ES-I3 (cell line): Measurements from ENCODE around the gene BLTP3B.

Experiments used
- H3K36me3 ChIP-seq: 2 replicates; pipeline ENCODE4 v1.6.1; 2013; ENCODE audit warnings: mild to moderate bottlenecking, low read length, control low read depth, moderate library complexity; ENCODE audit not compliant: insufficient read depth
- H3K4me1 ChIP-seq: 2 replicates; pipeline ENCODE4 v1.6.1; 2013; ENCODE audit warnings: mild to moderate bottlenecking, control low read depth, low read length; ENCODE audit not compliant: insufficient read depth
- H3K9ac ChIP-seq: 2 replicates; pipeline ENCODE4 v1.6.1; 2013; ENCODE audit warnings: low read depth, mild to moderate bottlenecking, low read length, moderate library complexity
- H3K9me3 ChIP-seq: 2 replicates; pipeline ENCODE4 v1.6.1; 2013; ENCODE audit warnings: mild to moderate bottlenecking, low read length, moderate library complexity; ENCODE audit not compliant: control insufficient read depth, insufficient read depth

BLTP3B gene

GRCh38 chr12:100151769-100152168 is 9.1 kb upstream of the BLTP3B start:
- no peaks in the 10 kb centered on the region for H3K9me3 ChIP-seq
- no peaks in the 10 kb centered on the region for H3K36me3 ChIP-seq
- 0 out of 2 replicates have a peak, but pooled peaks cover 4% of the 10 kb centered on the region for H3K4me1 ChIP-seq
- no peak overlapping the region for H3K9ac ChIP-seq

GRCh38 chr12:100146252-100146651 is 3.6 kb upstream of the BLTP3B start:
- Histone ChIP-seq H3K36me3 (no peaks in the 10 kb centered on the region), H3K4me1 (no peaks in the 10 kb centered on the region), H3K9ac (no peak overlapping the region), H3K9me3 (peaks cover 5% of the 10 kb centered on the region; the same call in 1 of the 2 replicates)

GRCh38 chr12:100145643-100146042 is 3.0 kb upstream of the BLTP3B start:
- Histone ChIP-seq H3K9ac (no peak overlapping the region), H3K36me3 (no peaks in the 10 kb centered on the region), H3K4me1 (no peaks in the 10 kb centered on the region)

GRCh38 chr12:100141998-100142850 is 450 bp downstream of the BLTP3B start:
- H3K4me1 ChIP-seq, result no peaks in the 10 kb centered on the region
- peaks cover 5% of the 10 kb centered on the region; the same call in 1 of the 2 replicates for H3K9me3 ChIP-seq
- no peaks in the 10 kb centered on the region for H3K36me3 ChIP-seq

More at GRCh38 chr12:100145643-100146042, 3.0 kb upstream of the BLTP3B start:
- H3K9me3 ChIP-seq, result peaks cover 5% of the 10 kb centered on the region; the same call in 1 of the 2 replicates

GRCh38 chr12:100141666-100141997 is 1.0 kb downstream of the BLTP3B start:
- Histone ChIP-seq H3K9ac (peak overlapping the region; percentile 83), H3K36me3 (no peaks in the 10 kb centered on the region), H3K9me3 (peaks cover 5% of the 10 kb centered on the region; the same call in 1 of the 2 replicates), H3K4me1 (no peaks in the 10 kb centered on the region)

More at GRCh38 chr12:100141998-100142850, 450 bp downstream of the BLTP3B start:
- H3K9ac ChIP-seq, result peak overlapping the region; percentile 83

- Histone ChIP-seq H3K9me3 (no peaks in the 10 kb centered on the region; the same call in 1 of the 2 replicates), H3K9ac (no peak overlapping the region), H3K36me3 (no peaks in the 10 kb centered on the region), H3K4me1 (no peaks in the 10 kb centered on the region)
These were observed 3.9 kb downstream of the BLTP3B start for GRCh38 chr12:100138803-100139098.

GRCh38 chr12:100138048-100138802 is 4.4 kb downstream of the BLTP3B start:
- Histone ChIP-seq H3K9ac (no peak overlapping the region), H3K36me3 (no peaks in the 10 kb centered on the region), H3K4me1 (no peaks in the 10 kb centered on the region), H3K9me3 (no peaks in the 10 kb centered on the region; the same call in 1 of the 2 replicates)

GRCh38 chr12:100133200-100133599 is 9.5 kb downstream of the BLTP3B start:
- no peaks in the 10 kb centered on the region; the same call in 1 of the 2 replicates for H3K4me1 ChIP-seq
- H3K9me3 ChIP-seq, result no peaks in the 10 kb centered on the region; the same call in 1 of the 2 replicates
- H3K9ac ChIP-seq, result no peak overlapping the region
- no peaks in the 10 kb centered on the region for H3K36me3 ChIP-seq

GRCh38 chr12:100128512-100128908 is 14.2 kb downstream of the BLTP3B start:
- Histone ChIP-seq H3K9me3 (no peaks in the 10 kb centered on the region; the same call in 1 of the 2 replicates), H3K36me3 (no peaks in the 10 kb centered on the region), H3K9ac (no peak overlapping the region), H3K4me1 (no peaks in the 10 kb centered on the region; the same call in 1 of the 2 replicates)

GRCh38 chr12:100127766-100128511 is 14.7 kb downstream of the BLTP3B start:
- Histone ChIP-seq H3K9me3 (no peaks in the 10 kb centered on the region), H3K36me3 (no peaks in the 10 kb centered on the region), H3K4me1 (no peaks in the 10 kb centered on the region; the same call in 1 of the 2 replicates), H3K9ac (no peak overlapping the region)

- Histone ChIP-seq H3K4me1 (no peaks in the 10 kb centered on the region; the same call in 1 of the 2 replicates), H3K9me3 (no peaks in the 10 kb centered on the region), H3K9ac (no peak overlapping the region), H3K36me3 (no peaks in the 10 kb centered on the region)
These were observed 19.2 kb downstream of the BLTP3B start for GRCh38 chr12:100123316-100124095.

- Histone ChIP-seq H3K36me3 (no peaks in the 10 kb centered on the region), H3K9ac (no peak overlapping the region), H3K9me3 (no peaks in the 10 kb centered on the region), H3K4me1 (no peaks in the 10 kb centered on the region)
These were observed 22.3 kb downstream of the BLTP3B start for GRCh38 chr12:100120355-100120754.

- no peaks in the 10 kb centered on the region for H3K9me3 ChIP-seq
- no peaks in the 10 kb centered on the region for H3K4me1 ChIP-seq
- H3K9ac ChIP-seq, result no peak overlapping the region
- no peaks in the 10 kb centered on the region for H3K36me3 ChIP-seq
These were observed 27.4 kb downstream of the BLTP3B start for GRCh38 chr12:100115291-100115690.
